Dermis microvascular lymphatic vessel endothelial cell (primary cell): ENCODE results near the gene RNF114. TPM values are rescaled to one million over a fixed set of nuclear protein-coding genes. Genes with fewer than 3 reads are reported as not detected.
"Not testable (repeated sequence)": the region's sequence is repeated elsewhere in the genome, so short reads cannot be mapped to it uniquely, and the experiment has no call there.

Experiments
- DNase-seq, 2 donors: peaks; one replicate each; pipeline versions ENCODE4 v3.0.0 to v3.0.0-alpha.2; 2010; ENCODE audit warnings: low read depth in 2 of 2
- total RNA-seq: library from RNA; depleted of rRNA; stranded (reverse); fragments of >200 nt; gene quantifications from 2 replicates; pipeline ENCODE4 v1.2.1, GENCODE V29; 2014

Gene RNF114
- total RNA-seq, 1 donor from 2014 or later, result 30.8 TPM

- DNase-seq, result peak in 1 of 2 donors; percentile 80
Observed at GRCh38 chr20:49928411-49929141, 7.6 kb upstream of the RNF114 start.

GRCh38 chr20:49929142-49929494 lies 7.1 kb upstream of the RNF114 start:
- no peak for DNase-seq

GRCh38 chr20:49935746-49936152 lies 448 bp upstream of the RNF114 start:
- DNase-seq, result no peak

GRCh38 chr20:49937027-49937929 lies 1.1 kb downstream of the RNF114 start:
- no peak for DNase-seq

- peak in 1 of 2 donors; percentile 52 for DNase-seq
Observed at GRCh38 chr20:49938173-49939163, 2.3 kb downstream of the RNF114 start.

GRCh38 chr20:49941456-49941855 lies 5.3 kb downstream of the RNF114 start:
- DNase-seq, result no peak

GRCh38 chr20:49942303-49942702 lies 6.1 kb downstream of the RNF114 start:
- DNase-seq, result no peak

GRCh38 chr20:49942942-49943341 lies 6.7 kb downstream of the RNF114 start:
- no peak for DNase-seq

GRCh38 chr20:49945306-49945700 lies 9.1 kb downstream of the RNF114 start:
- no peak for DNase-seq

GRCh38 chr20:49945701-49946477 lies 9.7 kb downstream of the RNF114 start:
- DNase-seq, result no peak

GRCh38 chr20:49948178-49948577 lies 12.0 kb downstream of the RNF114 start:
- DNase-seq, result no peak

GRCh38 chr20:49948809-49949507 lies 12.8 kb downstream of the RNF114 start:
- no peak for DNase-seq

- no peak for DNase-seq
Observed at GRCh38 chr20:49951151-49951550, 15.0 kb downstream of the RNF114 start.

GRCh38 chr20:49955167-49955566 lies 19.0 kb downstream of the RNF114 start:
- DNase-seq, result no peak

- DNase-seq, result not testable (repeated sequence)
Observed at GRCh38 chr20:49955830-49956396, 19.7 kb downstream of the RNF114 start.

- DNase-seq, result no peak
Observed at GRCh38 chr20:49956689-49957088, 20.5 kb downstream of the RNF114 start.

GRCh38 chr20:49957089-49957938 lies 21.1 kb downstream of the RNF114 start:
- DNase-seq, result not testable (repeated sequence)

GRCh38 chr20:49961413-49961812 lies 25.2 kb downstream of the RNF114 start:
- DNase-seq, result no peak
